Measurements from ENCODE around the gene PRUNE1. TPM values are rescaled to one million over a fixed set of nuclear protein-coding genes. Genes with fewer than 3 reads are reported as not detected.
A peak's percentile ranks its signal among the peaks of the same experiment; 100 is the strongest.

PRUNE1 gene
- total RNA-seq, 2 experiments from 2014 or later, result 13.3 to 15.9 TPM

DNA sequence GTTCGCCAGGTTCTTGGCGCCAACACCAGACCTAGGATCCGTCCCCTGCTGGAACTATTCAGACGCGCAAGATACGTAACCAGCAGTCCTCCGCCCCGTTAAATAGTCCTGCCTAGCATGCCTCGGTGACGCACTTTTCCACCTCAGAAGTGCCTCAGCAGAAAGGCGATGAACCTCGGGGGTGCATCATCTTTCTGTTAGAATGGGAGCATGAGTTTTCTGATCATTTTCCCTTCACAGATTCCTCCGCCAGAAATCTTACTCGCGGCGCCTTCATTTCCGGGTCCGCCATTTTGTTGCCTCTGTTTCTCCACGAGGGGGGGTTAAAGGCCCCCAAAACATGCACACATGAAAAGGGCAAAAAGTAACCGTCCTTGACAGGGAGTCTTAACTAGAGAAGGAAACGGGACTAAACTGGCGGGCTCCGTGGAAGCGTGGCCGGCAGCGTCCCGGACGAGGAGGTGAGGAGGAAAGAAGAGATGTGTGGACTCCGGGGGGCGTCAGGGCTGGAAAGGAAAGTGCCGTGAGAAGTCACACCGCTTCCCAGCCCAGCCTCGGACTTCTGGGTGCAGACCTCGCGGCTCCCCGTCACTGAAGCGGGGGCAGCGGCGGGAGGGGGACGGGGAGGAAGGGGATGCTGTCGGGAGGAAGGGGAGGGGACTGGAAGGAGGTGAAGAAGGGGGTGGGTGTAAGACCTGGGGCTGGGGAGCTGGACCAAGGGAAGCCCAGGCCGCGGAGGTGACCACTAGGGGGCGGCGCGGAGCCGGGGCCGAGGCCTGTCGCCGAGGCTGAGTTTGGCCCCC is 62.4 kb downstream of the PRUNE1 start, which contains the start of gene GABPB2:
Gene GABPB2 (plus strand): TSS at position 288 of the 803 bp plus-strand sequence. CDS start 17,429 bp downstream, outside the sequence.
- Mint-ChIP-seq H3K27ac (peak within 1 kb of the TSS; percentile 100), H3K9me3 (no peaks in the 10 kb centered on the region), H3K4me1 (ENCODE audit: low read depth) (peaks cover 26% of the 10 kb centered on the region), H3K27me3 (ENCODE audit: low read depth) (no peaks in the 10 kb centered on the region), H3K4me3 (peak within 1 kb of the TSS; percentile 99), H3K36me3 (ENCODE audit: low read depth) (peaks cover 14% of the 10 kb centered on the region)
- CTCF ChIA-PET, result interaction anchor here (0.8 to 1.5 kb wide), 8 partner anchors 9 to 211 kb away, joined by 3 to 5 read pairs (median 3); partner anchors contain the start of gene ZNF687
- intact Hi-C loops (cut with micrococcal nuclease), result loop anchor here (1.0 to 2.0 kb wide), 7 partner anchors 11 to 256 kb away; partner anchors contain the start of genes CDC42SE1, PI4KB, PRUNE1 and TNFAIP8L2
- DNase-seq, result peak; percentile 92

DNA sequence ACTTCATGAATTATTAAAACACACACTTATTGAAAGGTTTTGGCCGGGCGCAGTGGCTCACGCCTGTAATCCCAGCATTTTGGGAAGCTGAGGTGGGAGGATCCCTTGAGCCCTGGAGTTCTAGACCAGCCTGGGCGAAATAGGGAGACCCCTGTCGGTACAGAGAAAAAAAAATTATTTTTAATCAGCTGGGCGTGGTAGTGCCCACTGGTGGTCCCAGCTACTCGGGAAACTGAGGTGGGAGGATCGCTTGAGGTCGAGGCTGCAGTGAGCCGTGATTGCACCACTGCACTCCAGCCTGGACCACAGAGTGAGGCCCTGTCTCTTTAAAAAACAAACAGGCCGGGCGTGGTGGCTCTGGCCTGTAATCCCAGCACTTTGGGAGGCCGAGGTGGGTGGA is 64.0 kb downstream of the PRUNE1 start:
- H3K27me3 Mint-ChIP-seq (ENCODE audit: low read depth), result no peaks in the 10 kb centered on the region

More for the DNA sequence above, 64.0 kb downstream of the PRUNE1 start:
- DNase-seq, result no peak
- H3K27ac Mint-ChIP-seq, result no peak overlapping the region
- H3K36me3 Mint-ChIP-seq (ENCODE audit: low read depth), result peaks cover 14% of the 10 kb centered on the region
- peaks cover 26% of the 10 kb centered on the region for H3K4me1 Mint-ChIP-seq (ENCODE audit: low read depth)
- H3K9me3 Mint-ChIP-seq, result no peaks in the 10 kb centered on the region
- CTCF ChIA-PET, result interaction anchor here (0.8 to 1.6 kb wide), 8 partner anchors 12 to 84 kb away, joined by 3 to 7 read pairs (median 4); partner anchors contain the start of genes C1orf56, MINDY1, MLLT11 and TNFAIP8L2
- H3K4me3 Mint-ChIP-seq, result peak overlapping the region; percentile 99
- intact Hi-C loops (cut with micrococcal nuclease), result no loop called here

Other genes with a start within 250 kb of the PRUNE1 start
- gene CTSS, start 242.7 kb upstream of the PRUNE1 start, total RNA-seq, result 10 to 100 TPM; 37.0 to 37.7 TPM
- under 1 TPM; 0.84 to 0.95 TPM for gene CTSK, start 200.2 kb upstream of the PRUNE1 start, total RNA-seq
- 10 to 100 TPM; 28.8 to 28.9 TPM for gene ARNT, start 131.8 kb upstream of the PRUNE1 start, total RNA-seq
- not detected for gene CTXND2, start 121.3 kb upstream of the PRUNE1 start, total RNA-seq
- gene SETDB1, start 82.1 kb upstream of the PRUNE1 start, total RNA-seq, result 10 to 100 TPM; 40.4 to 44.7 TPM
- 100 to 1,000 TPM; 130 to 135 TPM for gene CERS2, start 33.6 kb upstream of the PRUNE1 start, total RNA-seq
- gene ANXA9, start 26.2 kb upstream of the PRUNE1 start, total RNA-seq, result not detected
- gene MINDY1, start 1.5 kb upstream of the PRUNE1 start, total RNA-seq, result 10 to 100 TPM; 14.6 to 15.1 TPM
- gene BNIPL, start 28.1 kb downstream of the PRUNE1 start, total RNA-seq, result 1 to 10 TPM; 1.1 to 1.3 TPM
- under 1 TPM; 0.49 to 0.57 TPM for gene C1orf56, start 39.3 kb downstream of the PRUNE1 start, total RNA-seq
- 10 to 100 TPM; 98.1 to 99.0 TPM for gene CDC42SE1, start 51.2 kb downstream of the PRUNE1 start, total RNA-seq
- gene MLLT11, start 51.9 kb downstream of the PRUNE1 start, total RNA-seq, result 1 to 10 TPM; 3.3 to 3.6 TPM
- gene GABPB2, start 62.3 kb downstream of the PRUNE1 start, total RNA-seq, result 10 to 100 TPM; 16.1 to 16.2 TPM
- 1 to 10 TPM; 1.5 to 1.6 TPM for gene SEMA6C, start 138.2 kb downstream of the PRUNE1 start, total RNA-seq
- gene TNFAIP8L2, start 148.2 kb downstream of the PRUNE1 start, total RNA-seq, result 10 to 100 TPM in 1 of 2 experiments, 1 to 10 TPM in 1; 9.6 to 10.5 TPM
- gene LYSMD1, start 157.5 kb downstream of the PRUNE1 start, total RNA-seq, result 1 to 10 TPM; 4.5 to 4.8 TPM
- 10 to 100 TPM; 60.5 to 64.2 TPM for gene SCNM1, start 157.7 kb downstream of the PRUNE1 start, total RNA-seq
- 1 to 10 TPM in 1 of 2 experiments, under 1 TPM in 1; 0.98 to 1.1 TPM for gene TMOD4, start 167.5 kb downstream of the PRUNE1 start, total RNA-seq
- 10 to 100 TPM; 49.8 to 56.9 TPM for gene VPS72, start 181.7 kb downstream of the PRUNE1 start, total RNA-seq
- gene PIP5K1A, start 190.1 kb downstream of the PRUNE1 start, total RNA-seq, result 10 to 100 TPM; 72.6 to 82.5 TPM
- gene PSMD4, start 246.3 kb downstream of the PRUNE1 start, total RNA-seq, result 100 to 1,000 TPM; 167 to 192 TPM